Measurements from ENCODE around the gene ARHGAP26.

Gene ARHGAP26

GRCh38 chr5:142845402-142845921 is 75.3 kb downstream of the ARHGAP26 start:
- no peak for TF ChIP-seq CTCF (IDR thresholded peaks at IDR 0.05)

GRCh38 chr5:142845954-142846398 is 75.8 kb downstream of the ARHGAP26 start:
- TF ChIP-seq CTCF (IDR thresholded peaks at IDR 0.05): no peak

- TF ChIP-seq CTCF (IDR thresholded peaks at IDR 0.05): no peak
Measured at GRCh38 chr5:142846406-142846805, 76.2 kb downstream of the ARHGAP26 start.

GRCh38 chr5:142847898-142848790 is 78.0 kb downstream of the ARHGAP26 start:
- TF ChIP-seq CTCF (IDR thresholded peaks at IDR 0.05): no peak

GRCh38 chr5:142849466-142849865 is 79.3 kb downstream of the ARHGAP26 start:
- TF ChIP-seq CTCF (IDR thresholded peaks at IDR 0.05): no peak

- TF ChIP-seq CTCF (IDR thresholded peaks at IDR 0.05): no peak
Measured at GRCh38 chr5:142849880-142850279, 79.7 kb downstream of the ARHGAP26 start.

- no peak for TF ChIP-seq CTCF (IDR thresholded peaks at IDR 0.05)
Measured at GRCh38 chr5:142851731-142852130, 81.6 kb downstream of the ARHGAP26 start.
